Mucosa of descending colon (tissue), 3 donors: ENCODE results near the gene SHISAL2A. TPM values are rescaled to one million over a fixed set of nuclear protein-coding genes. Genes with fewer than 3 reads are reported as not detected.
"Not testable (repeated sequence)": the region's sequence is repeated elsewhere in the genome, so short reads cannot be mapped to it uniquely, and the experiment has no call there.

Experiments used
- ATAC-seq: fragments of 200-7000 bp; cut with Tn5 transposase; one replicate; pipeline ENCODE4 v1.9.1; 2020; ENCODE audit warnings: mild to moderate bottlenecking, moderate library complexity
- DNase-seq, 3 donors: peaks; one replicate each; pipeline ENCODE4 v3.0.0-alpha.2; 2020
- H3K36me3 ChIP-seq: fragments of 200-600 bp; one replicate; pipeline ENCODE4 v1.8.0; 2021; ENCODE audit warnings: low read depth, mild to moderate bottlenecking
- H3K4me1 ChIP-seq: fragments of 200-600 bp; one replicate; pipeline ENCODE4 v1.8.0; 2021; ENCODE audit warnings: low read depth, mild to moderate bottlenecking
- H3K4me3 ChIP-seq: fragments of 200-600 bp; one replicate; pipeline ENCODE4 v1.8.0; 2021; ENCODE audit warnings: mild to moderate bottlenecking
- H3K9me3 ChIP-seq: fragments of 200-600 bp; one replicate; pipeline ENCODE4 v1.8.0; 2021; ENCODE audit warnings: mild to moderate bottlenecking
- CTCF ChIP-seq: fragments of 200-600 bp; IDR thresholded peaks from one replicate; pipeline ENCODE4 v1.8.0; 2022; ENCODE audit warnings: antibody characterized with exemption, mild to moderate bottlenecking
- intact Hi-C, 2 donors: fragments of 100-400 bp; cut with DNase I in 1 of 2; cut with micrococcal nuclease in 1 of 2; formaldehyde crosslinking; loops; one replicate each; pipeline versions ENCODE4 v1.11.0 to v1.11.1; 2022; cut with DNase I, micrococcal nuclease
- total RNA-seq, 3 donors: library from RNA; stranded (reverse); fragmentation: NEBNext Ultra II Directional in 2 of 3; extraction: Animal tissue kit (Norgen Biotek cat#: 25700) in 2 of 3; gene quantifications; one replicate each; pipeline versions ENCODE4 v1.2.1 to v1.2.4, GENCODE V29; 2021 to 2023
- donor health status: DM: no; HTN: no; CAD: no; lungs with moderate emphysema.
- donor health status: DM: no; HTN: no; CAD: no.
- donor health status: DM: no; HTN: yes; CAD: no.

SHISAL2A gene
- total RNA-seq, 3 donors from 2014 or later = 0.72 to 0.78 TPM; not detected in 1

GRCh38 chr1:52680353-52680752 lies 47.4 kb downstream of the SHISAL2A start:
- no peak for TF ChIP-seq CTCF
- DNase-seq = no peak
- Histone ChIP-seq H3K36me3 (no peaks in the 10 kb centered on the region), H3K9me3 (no peaks in the 10 kb centered on the region), H3K4me3 (no peak overlapping the region), H3K4me1 (no peaks in the 10 kb centered on the region)
- intact Hi-C loops = no loop called here
- no peak for ATAC-seq

- TF ChIP-seq CTCF = no peak
- no peak overlapping the region for H3K4me3 ChIP-seq
- H3K9me3 ChIP-seq = no peaks in the 10 kb centered on the region
- no peaks in the 10 kb centered on the region for H3K36me3 ChIP-seq
- H3K4me1 ChIP-seq = no peaks in the 10 kb centered on the region
- ATAC-seq (no peak), DNase-seq (no peak)
- intact Hi-C loops = no loop called here
Measured at GRCh38 chr1:52681136-52681535, 48.2 kb downstream of the SHISAL2A start.

DNA sequence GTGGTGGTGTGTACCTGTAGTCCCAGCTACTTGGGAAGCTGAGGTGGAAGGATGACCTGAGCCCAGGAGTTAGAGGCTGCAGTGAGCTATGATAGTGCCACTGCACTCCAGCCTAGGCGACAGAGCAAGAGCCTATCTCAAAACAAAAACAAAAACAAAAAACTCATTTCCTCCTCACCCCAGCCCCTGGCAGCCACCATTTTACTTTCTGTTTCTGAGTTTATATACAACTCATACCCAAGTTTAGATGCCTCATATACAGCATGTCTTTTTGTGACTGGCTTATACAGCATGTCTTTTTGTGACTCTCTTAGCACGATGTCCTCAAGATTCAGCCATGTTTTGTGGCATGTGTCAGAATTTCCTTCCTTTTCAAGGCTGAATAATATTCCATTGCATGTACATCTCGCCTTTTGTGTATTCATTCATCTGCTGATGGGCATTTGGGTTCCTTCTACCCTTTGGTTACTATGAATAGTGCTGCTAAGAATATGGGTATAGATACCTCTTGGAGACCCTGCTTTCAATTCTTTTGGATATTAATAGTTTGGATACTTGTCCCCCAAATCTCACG lies 50.5 kb downstream of the SHISAL2A start:
- no peaks in the 10 kb centered on the region for H3K4me1 ChIP-seq
- no peaks in the 10 kb centered on the region for H3K36me3 ChIP-seq
- intact Hi-C loops = no loop called here
- no peak for TF ChIP-seq CTCF
- no peaks in the 10 kb centered on the region for H3K9me3 ChIP-seq
- ATAC-seq (no peak), DNase-seq (no peak)
- no peak overlapping the region for H3K4me3 ChIP-seq

DNA sequence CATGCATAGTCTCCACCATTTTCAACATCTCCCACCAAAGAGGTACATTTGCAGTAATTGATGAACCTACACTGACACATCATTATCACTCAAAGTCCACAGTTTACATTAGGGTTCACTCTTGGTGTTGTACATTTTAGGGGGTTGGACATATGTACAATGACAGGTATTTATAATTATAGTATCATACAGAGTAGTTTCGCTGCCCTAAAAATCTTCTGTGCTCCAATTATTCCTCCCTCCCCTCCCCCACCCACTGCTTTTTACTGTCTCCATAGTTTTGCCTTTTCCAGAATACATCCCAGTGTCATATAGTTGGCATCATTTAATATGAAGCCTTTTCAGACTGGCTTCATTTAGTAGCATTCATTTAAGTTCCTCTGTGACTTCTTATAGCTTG lies 51.6 kb downstream of the SHISAL2A start:
- intact Hi-C loops = no loop called here
- DNase-seq (no peak), ATAC-seq (no peak)
- no peaks in the 10 kb centered on the region for H3K36me3 ChIP-seq
- H3K4me1 ChIP-seq = no peaks in the 10 kb centered on the region
- H3K4me3 ChIP-seq = no peak overlapping the region
- TF ChIP-seq CTCF = no peak
- no peaks in the 10 kb centered on the region for H3K9me3 ChIP-seq

- H3K4me1 ChIP-seq, intact Hi-C loops, H3K4me3 ChIP-seq, H3K36me3 ChIP-seq, H3K9me3 ChIP-seq: not testable (repeated sequence)
- peak; percentile 96 for ATAC-seq
- TF ChIP-seq CTCF = peak; percentile 37
- peak; percentile 63 to 77 (median 73) for DNase-seq
Measured at GRCh38 chr1:52686261-52686751, 53.3 kb downstream of the SHISAL2A start.

- TF ChIP-seq CTCF = no peak
- no peaks in the 10 kb centered on the region for H3K9me3 ChIP-seq
- H3K4me3 ChIP-seq = no peak overlapping the region
- DNase-seq = no peak
- intact Hi-C loops = no loop called here
- H3K36me3 ChIP-seq = no peaks in the 10 kb centered on the region
- no peak for ATAC-seq
- H3K4me1 ChIP-seq = no peaks in the 10 kb centered on the region
Measured at GRCh38 chr1:52686830-52687229, 53.9 kb downstream of the SHISAL2A start.
